GM12878 (cell line): ENCODE measurements around the gene ZDHHC14.

Source experiments
- CBX5 ChIP-seq: sonication (generic); IDR thresholded peaks from 2 replicates; pipeline ENCODE4 v1.6.1; 2016; ENCODE audit warnings: low read depth, moderate library complexity, mild to moderate bottlenecking, inconsistent platforms
- CTCF ChIP-seq, 3 experiments: IDR thresholded peaks in 2 of 3; conservative IDR thresholded peaks in 1 of 3; 2 replicates each; pipeline ENCODE4 v1.5.1; 2011; ENCODE audit warnings: low read depth in 3 of 3, low read length in 3 of 3, mild to moderate bottlenecking in 3 of 3, control low read depth in 2 of 3, moderate library complexity in 2 of 3, inconsistent platforms in 1 of 3, mixed read lengths in 1 of 3; ENCODE audit not compliant: control insufficient read depth in 2 of 3, insufficient read depth in 1 of 3; ENCODE audit errors: extremely low read depth in 1 of 3
- EZH2 ChIP-seq: IDR thresholded peaks from 2 replicates; pipeline ENCODE4 v1.6.1; 2012; ENCODE audit warnings: low read depth, mild to moderate bottlenecking, control low read depth, inconsistent platforms, low read length, borderline replicate concordance; ENCODE audit not compliant: control insufficient read depth
- MXI1 ChIP-seq: fragments of 150-350 bp; IDR thresholded peaks from 2 replicates; pipeline ENCODE4 v1.6.1; 2011; ENCODE audit warnings: low read depth, mild to moderate bottlenecking, inconsistent platforms, low read length, improper control_type of control experiment

DNA sequence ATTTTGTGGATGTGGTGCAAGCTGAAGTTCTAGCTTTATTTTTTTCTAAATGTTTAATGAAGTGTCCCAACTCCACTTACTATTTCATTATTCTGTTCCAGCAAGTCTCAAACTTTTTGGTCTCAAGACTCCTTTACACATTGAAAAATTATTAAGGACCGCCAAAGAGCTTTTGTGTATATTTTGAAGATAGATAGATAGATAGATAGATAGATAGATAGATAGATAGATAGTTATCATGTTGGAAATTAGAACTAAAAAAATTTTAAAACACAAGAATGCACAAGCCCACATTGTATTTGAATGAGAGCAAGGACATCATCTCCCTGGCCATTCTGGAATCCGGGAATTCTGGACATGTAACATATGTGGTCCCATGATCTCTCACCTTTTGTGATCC lies 260.8 kb downstream of the ZDHHC14 start:
- no peak for TF ChIP-seq CBX5
- no peak for TF ChIP-seq CTCF (IDR thresholded peaks at IDR 0.05 in 2 of 3, conservative IDR thresholded peaks at IDR 0.05 in 1 of 3; ENCODE audit: control insufficient read depth in 2 of 3, extremely low read depth in 1 of 3, insufficient read depth in 1 of 3, low read depth in 3 of 3, low read length in 3 of 3)
- TF ChIP-seq MXI1: no peak
- no peak for TF ChIP-seq EZH2
